ENCODE data around the gene RYK.
"Not testable (repeated sequence)": the region's sequence is repeated elsewhere in the genome, so short reads cannot be mapped to it uniquely, and the experiment has no call there.

The RYK gene

GRCh38 chr3:134253475-134254226 lies 3.0 kb upstream of the RYK start:
- no peak for DNase-seq

DNA sequence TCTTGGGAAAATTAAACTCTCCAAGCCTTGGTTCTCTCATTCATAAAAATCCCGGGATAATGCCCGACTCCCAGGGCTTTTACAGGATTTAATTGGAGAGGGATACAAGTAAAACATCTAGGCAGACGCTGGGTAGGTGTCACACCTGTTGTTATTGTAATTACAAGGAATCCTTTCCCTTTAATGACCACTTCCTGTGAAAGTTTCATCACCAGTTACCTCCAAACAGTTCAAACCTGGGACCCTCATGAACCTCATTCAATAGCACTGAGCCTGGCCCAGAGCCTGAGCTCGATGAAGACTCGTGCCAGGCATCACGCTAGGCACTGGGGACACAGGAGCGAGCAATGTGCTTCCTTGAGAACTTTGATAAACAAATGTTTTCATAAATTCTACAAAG lies 2.1 kb upstream of the RYK start:
- no peak for DNase-seq

DNA sequence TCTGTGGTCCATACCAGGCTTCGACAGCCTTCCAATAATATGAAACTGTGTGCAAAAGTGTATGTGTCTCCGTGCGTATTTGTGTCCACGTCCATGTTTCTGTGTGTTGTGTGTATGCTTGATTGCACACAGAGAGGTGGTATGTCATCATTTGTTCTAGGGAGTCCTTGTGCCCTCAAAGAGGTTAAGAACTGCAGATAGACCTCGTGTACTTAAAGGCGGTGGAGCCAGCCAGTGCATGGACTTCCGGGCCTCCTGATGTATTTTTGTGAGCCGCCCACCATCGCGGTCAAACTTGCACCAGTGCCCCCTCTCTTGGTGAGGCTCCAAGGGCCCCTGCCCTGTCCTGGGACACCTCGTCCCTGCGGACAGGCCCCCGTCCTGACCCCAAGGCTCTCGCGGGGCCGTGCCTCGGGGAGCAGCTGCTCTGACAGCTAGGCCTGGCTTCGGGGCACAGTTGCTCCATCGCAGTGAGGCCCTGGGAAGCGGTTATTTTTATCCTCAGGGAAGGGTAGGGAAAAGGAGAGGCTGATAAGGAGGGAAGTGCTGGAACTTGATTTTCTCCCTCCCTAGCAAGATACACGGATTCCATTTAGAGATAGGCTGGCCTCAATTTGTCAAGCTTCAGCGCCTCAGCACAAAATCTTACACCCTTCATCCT lies 1.2 kb upstream of the RYK start:
- DNase-seq, result no peak

DNA sequence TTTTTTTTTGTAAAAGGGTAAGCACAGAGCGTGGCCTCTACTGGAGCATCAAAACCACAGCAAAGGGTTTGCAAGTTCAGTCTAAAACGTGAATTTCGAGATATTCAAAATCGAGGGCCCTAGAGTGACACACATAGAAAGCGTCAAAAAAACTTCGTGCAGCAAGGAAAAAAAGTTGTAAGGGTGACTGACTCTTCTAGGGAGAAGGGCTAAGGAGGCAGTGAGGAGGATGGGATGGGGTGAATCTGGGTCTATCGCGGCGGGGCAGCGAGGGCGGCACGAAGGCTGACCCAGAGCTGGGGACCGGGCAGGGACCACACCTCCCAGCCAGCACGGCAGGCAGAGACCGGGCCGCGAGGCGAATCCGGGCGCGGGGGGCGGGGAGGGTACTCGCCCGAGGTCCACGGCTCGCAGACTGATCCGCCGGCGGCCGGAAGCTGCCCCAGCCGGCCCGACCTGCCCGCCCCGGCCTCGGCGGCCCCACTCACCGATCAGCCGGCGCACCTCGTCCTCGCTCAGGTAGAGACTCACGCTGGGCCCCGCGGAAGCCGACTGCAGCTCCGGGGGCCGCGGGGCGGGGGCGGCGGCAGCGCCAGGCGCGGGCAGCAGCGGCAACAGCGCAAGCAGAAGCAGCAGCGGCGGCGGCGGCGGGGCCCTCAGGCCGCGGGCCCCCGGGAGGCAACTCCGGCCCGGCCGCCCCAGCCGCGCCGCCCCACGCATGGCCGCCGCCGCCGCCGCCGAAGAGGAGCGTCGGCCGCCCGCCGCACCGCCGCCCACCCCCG lies 533 bp downstream of the RYK start:
- peak; percentile 20 for DNase-seq

- DNase-seq, result no peak
Measured at GRCh38 chr3:134249296-134249841, 1.3 kb downstream of the RYK start.

- DNase-seq, result no peak
Measured at GRCh38 chr3:134244921-134245320, 5.7 kb downstream of the RYK start.

- DNase-seq, result no peak
Measured at GRCh38 chr3:134242649-134243617, 7.7 kb downstream of the RYK start.

DNA sequence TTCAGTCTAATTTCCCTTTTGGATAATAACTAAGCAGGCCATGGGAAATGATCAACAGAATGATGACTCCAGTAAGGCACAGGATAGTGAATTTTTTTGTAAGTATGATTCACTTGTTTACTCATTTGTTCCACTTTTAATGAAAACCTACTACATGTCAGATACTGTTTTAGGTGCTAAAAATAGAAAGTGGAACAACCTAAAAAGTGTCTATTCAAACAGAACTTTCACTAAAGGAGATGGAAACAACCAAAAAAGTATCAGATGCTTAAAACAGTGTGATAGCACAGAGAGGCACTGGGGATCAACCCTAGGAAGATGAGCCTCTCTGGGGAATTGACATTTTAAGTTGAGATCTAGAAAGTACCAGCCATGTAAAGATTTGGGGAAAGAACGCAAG lies 11.1 kb downstream of the RYK start:
- DNase-seq, result no peak

DNA sequence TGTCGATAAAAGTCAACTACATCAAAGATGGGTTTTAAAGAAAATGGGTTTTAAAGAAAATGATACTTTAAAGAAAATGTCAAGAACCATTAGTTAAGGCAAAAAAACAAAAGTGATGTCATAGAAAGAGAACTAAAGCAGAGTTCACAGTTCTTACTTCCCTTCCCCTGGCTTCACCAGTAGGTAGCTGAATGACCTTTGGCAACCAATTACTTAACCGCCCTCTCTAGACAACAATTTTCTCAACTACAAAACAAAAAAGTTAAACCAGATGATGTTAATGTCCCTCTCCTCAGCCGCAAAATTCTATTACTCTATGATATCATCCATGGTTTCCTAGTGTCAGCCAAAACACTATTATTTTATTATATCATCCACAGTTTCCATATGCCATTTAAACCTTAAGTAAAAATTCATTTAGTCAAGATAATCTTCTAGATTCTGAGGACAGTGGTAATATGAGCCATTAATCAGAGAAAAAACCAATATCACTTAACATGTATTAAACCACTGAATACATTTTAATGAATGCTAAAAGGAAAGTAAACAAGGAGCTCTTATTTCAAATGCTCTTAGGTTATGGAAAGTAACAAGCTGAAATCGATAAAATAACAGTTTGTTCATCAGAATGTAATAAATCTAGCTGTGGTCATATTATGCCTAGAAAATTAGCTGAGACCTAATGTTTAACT lies 13.1 kb downstream of the RYK start:
- DNase-seq, result no peak

GRCh38 chr3:134236505-134237170 lies 14.0 kb downstream of the RYK start:
- DNase-seq, result no peak

- no peak for DNase-seq
Measured at GRCh38 chr3:134235577-134236076, 15.0 kb downstream of the RYK start.

DNA sequence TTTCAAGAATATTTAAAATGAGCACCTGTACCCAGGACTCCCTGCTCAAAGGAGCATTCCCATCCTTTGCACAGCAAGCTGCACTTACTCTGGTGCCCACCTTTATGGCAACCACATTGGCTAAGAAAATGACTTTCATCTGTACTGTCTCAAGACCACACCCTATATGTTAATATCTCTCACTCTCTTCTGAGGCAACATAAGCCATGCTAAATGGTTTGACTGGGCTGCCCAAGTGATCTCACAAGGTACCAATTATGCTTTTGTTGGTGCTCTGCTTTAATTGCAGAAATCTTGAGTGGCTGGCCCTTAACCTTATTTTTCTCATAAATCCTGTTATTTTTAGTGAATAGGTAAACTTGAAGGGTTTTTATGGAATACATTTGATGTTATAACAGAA lies 17.7 kb downstream of the RYK start:
- no peak for DNase-seq

GRCh38 chr3:134232151-134232550 lies 18.5 kb downstream of the RYK start:
- DNase-seq, result no peak

DNA sequence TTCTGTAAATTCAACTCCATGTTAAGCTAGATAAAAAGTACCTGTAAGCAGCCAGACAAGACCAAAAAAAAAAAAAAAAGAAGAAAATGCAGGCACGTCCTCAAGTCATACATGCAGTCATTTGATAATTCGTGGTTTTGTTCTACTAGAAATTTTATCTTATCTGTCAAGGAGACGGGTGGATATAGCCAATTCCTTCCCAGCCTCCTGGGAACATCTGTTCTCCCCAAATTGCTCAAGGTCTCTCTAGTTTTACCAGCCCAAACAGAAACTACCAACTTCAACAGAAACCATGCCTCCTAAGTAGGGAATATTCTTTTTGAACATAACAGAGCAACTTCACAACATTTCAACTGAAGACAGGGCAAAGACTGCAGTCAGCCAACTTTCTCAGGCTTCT lies 19.5 kb downstream of the RYK start:
- DNase-seq, result no peak

- no peak for DNase-seq
Measured at GRCh38 chr3:134229038-134229437, 21.6 kb downstream of the RYK start.

DNA sequence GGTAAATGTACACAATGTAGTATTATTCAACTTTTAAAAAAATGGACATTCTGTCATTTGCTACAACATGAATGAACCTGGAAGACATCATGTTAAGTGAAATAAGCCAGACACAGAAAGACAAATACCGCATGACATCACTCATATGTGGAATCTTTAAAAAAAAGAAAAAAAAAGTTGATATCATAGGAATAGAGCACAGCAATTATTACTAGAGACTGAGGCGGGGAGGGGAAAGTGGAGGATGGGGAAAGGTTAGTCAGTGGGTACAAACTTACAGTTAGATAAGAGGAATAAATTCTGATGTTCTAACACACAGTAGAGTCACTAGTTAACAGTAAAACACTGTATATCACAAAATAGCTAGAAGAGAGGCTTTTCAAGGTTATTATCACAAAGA lies 22.2 kb downstream of the RYK start:
- DNase-seq, result no peak

- no peak for DNase-seq
Measured at GRCh38 chr3:134228035-134228434, 22.6 kb downstream of the RYK start.

GRCh38 chr3:134224796-134225156 lies 25.9 kb downstream of the RYK start:
- not testable (repeated sequence) for DNase-seq

- DNase-seq, result no peak
Measured at GRCh38 chr3:134222835-134223234, 27.8 kb downstream of the RYK start.

DNA sequence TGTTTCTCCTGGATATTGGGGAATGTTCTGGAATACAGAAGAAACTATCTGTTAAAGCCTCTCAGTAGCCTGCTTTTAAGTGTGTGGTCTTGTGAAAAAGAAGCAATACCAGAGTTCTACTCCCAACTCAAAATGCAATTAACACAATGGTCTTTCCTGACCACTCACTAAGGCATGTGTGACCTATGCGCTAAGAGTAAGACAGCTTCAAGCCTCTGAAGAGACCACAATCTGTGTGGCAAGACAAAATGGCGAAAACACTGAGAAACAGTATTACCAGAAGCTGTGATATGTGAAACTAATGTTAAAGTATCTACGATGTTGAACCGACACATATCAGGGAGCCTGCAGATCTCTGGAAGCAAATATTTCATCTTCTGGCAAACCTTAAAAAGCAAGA lies 33.8 kb downstream of the RYK start:
- DNase-seq, result no peak

DNA sequence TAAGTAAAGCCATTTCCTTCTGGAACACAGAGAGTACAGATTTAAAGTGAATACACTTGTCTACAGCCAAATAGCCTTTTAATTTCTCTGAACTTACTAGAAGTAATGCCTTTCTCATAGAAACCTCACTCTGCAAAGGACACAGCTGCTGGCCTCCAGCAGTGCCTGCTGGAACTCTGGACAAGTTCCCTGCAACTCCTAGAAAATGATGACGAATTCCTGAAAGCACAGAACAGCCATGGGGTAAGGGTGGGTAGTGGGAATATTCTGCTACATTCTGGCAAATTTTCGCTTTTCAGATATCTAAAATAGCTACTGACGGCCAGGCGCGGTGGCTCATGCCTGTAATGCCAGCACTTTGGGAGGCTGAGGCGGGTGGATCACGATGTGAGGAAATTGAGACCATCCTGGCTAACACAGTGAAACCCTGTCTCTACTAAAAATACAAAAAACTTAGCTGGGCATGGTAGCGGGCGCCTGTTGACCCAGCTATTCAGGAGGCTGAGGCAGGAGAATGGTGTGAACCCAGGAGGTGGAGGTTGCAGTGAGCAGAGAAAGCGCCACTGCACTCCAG lies 34.4 kb downstream of the RYK start:
- no peak for DNase-seq
